ENCODE results near the gene ZNF80.

DNA sequence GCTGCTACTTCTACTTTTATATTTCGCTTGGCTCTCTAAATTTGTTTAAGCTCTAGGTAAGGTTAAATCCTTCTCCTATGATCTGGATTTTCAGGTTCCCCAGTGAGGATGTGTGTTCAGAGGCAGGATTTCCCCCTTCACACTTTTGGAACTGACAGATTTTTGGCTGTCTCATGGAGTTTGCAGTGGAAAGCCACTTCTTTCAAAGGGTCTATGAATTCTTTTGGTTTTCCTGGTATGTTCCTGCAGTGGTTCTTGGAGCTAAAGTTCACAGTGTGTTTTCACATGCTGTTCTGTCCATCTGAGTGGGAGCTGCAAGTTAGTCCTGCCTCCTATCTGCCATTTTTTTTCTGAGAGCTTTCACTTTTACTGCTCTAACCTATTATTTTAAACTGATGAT is 34.9 kb upstream of the ZNF80 start:
- TF ChIP-seq TAF1 (IDR thresholded peaks at IDR 0.05; ENCODE audit: low read depth, low read length) (no peak), POU2F2 (IDR thresholded peaks at IDR 0.05; ENCODE audit: low read depth, low read length) (no peak), POLR2AphosphoS5 (IDR thresholded peaks at IDR 0.05; ENCODE audit: low read depth, low read length) (no peak)

Measured in GM12891 (cell line).